AG04450 (cell line): ENCODE results near the gene GABBR2. TPM values are rescaled to one million over a fixed set of nuclear protein-coding genes. Genes with fewer than 3 reads are reported as not detected.
A peak's percentile ranks its signal among the peaks of the same experiment; 100 is the strongest.

Source experiments
- CTCF ChIA-PET: fragments of 300-600, 350-600 bp; formaldehyde crosslinking; extraction: SDS; loops from one replicate; lab custom pipeline; 2022; ENCODE audit warnings: antibody characterized with exemption, inconsistent platforms; lab: Charles Lee
- POLR2A ChIA-PET: fragments of 350-600 bp; formaldehyde crosslinking; extraction: SDS; loops from one replicate; lab custom pipeline; 2021; ENCODE audit warnings: antibody characterized with exemption, inconsistent platforms; lab: Yijun Ruan, JAX
- DNase-seq: peaks from one replicate; pipeline ENCODE4 v3.0.0-alpha.2; 2011; ENCODE audit warnings: low read depth, low spot score
- H3K27ac ChIP-seq: one replicate; pipeline ENCODE4 v1.5.1; 2012; ENCODE audit warnings: low read depth, low read length, control low read depth
- H3K27me3 ChIP-seq: one replicate; pipeline ENCODE4 v1.6.0; 2012; ENCODE audit warnings: low read length; ENCODE audit not compliant: control insufficient read depth, insufficient read depth
- H3K4me3 ChIP-seq: 2 replicates; pipeline ENCODE4 v1.5.1; 2011; ENCODE audit warnings: mild to moderate bottlenecking, low read depth, low read length, control low read depth
- H3K9me3 ChIP-seq: 2 replicates; pipeline ENCODE4 v1.5.1; 2012; ENCODE audit warnings: low read length; ENCODE audit not compliant: control insufficient read depth, insufficient read depth
- polyA plus RNA-seq: library from polyadenylated mRNA; depleted of rRNA; stranded (reverse); fragments of >200 nt; gene quantifications from 2 replicates; pipeline ENCODE4 v1.2.3, GENCODE V29; 2011
- TF ChIP-seq, protein P1 (sequence below): IDR thresholded peaks from 2 replicates; pipeline ENCODE4 v1.5.1; 2011; ENCODE audit warnings: low read depth, low read length, control low read depth, inconsistent platforms

GABBR2 gene
- polyA plus RNA-seq, 1 experiment: 2.4 TPM

DNA sequence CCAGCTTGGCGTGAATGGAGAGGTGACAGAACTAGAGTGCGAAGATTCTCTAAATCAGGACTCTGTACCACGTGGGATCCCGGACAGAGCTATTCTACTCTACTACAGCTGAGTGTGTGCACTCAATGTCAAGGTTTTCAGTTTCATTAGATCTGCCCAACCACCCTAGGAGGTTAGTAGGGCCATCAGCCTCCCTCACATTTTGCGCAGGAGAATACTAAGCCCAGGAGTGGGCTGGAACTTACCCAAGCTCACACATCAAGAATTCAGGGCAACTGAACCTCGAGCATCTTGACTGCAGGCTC, 385.0 kb downstream of the GABBR2 start:
- ChIA-PET POLR2A (interaction anchor here (1.1 kb wide), 1 partner anchor 51 kb away, joined by 3 read pairs; no protein-coding TSS in a partner anchor), CTCF (interaction anchor here (0.8 to 1.7 kb wide), 2 partner anchors 8 to 452 kb away, joined by 3 to 9 read pairs; no protein-coding TSS in a partner anchor)
- Histone ChIP-seq H3K4me3 (no peak overlapping the region), H3K27me3 (peaks cover 2% of the 10 kb centered on the region), H3K9me3 (no peaks in the 10 kb centered on the region; the same call in 1 of the 2 replicates), H3K27ac (peak overlapping the region; percentile 85)
- no peak for DNase-seq
- TF ChIP-seq, protein P1, sequence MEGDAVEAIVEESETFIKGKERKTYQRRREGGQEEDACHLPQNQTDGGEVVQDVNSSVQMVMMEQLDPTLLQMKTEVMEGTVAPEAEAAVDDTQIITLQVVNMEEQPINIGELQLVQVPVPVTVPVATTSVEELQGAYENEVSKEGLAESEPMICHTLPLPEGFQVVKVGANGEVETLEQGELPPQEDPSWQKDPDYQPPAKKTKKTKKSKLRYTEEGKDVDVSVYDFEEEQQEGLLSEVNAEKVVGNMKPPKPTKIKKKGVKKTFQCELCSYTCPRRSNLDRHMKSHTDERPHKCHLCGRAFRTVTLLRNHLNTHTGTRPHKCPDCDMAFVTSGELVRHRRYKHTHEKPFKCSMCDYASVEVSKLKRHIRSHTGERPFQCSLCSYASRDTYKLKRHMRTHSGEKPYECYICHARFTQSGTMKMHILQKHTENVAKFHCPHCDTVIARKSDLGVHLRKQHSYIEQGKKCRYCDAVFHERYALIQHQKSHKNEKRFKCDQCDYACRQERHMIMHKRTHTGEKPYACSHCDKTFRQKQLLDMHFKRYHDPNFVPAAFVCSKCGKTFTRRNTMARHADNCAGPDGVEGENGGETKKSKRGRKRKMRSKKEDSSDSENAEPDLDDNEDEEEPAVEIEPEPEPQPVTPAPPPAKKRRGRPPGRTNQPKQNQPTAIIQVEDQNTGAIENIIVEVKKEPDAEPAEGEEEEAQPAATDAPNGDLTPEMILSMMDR: no peak

DNA sequence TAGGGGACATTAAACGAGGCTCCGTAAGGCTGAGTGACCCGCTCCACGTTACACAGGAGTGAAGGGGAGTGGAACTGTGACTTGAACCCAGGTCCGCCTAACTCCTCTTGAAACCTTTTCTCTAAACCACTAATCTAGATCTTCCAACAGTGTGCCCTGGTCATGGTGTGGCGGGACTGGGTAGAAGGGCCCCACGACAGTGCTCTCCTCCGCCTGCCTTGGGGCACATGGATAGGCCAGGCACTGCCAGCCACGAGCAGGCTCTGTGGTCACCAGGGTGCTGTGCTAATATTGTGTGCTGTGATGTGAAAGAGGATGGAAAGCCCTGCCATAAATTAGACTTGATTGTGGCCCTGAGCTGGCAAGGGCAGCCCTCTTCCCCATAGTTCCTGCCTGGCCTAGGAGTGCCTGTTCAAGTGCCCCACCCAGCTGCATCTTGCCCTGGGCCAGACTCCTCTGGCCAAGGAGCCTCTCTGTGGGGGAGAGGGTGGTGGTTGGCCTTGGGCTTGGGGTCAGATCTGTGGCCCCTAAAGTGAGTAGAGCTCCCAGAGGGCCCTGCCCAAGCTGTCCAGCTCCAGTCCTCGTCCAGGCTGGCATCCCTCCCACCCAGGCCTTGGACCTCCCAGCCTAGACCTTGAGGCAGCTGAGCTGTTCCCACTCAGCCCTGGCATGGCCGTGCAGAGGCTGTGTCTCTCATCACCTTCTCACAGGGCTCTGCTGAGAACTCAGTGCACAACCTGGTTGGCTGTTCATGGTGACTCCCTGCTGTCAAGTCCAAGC, 385.5 kb downstream of the GABBR2 start:
- peaks cover 2% of the 10 kb centered on the region for H3K27me3 ChIP-seq
- H3K27ac ChIP-seq: peak overlapping the region; percentile 85
- H3K9me3 ChIP-seq: no peaks in the 10 kb centered on the region; the same call in 1 of the 2 replicates
- TF ChIP-seq, protein P1: no peak
- DNase-seq: no peak
- POLR2A ChIA-PET: interaction anchor here (1.1 kb wide), 1 partner anchor 51 kb away, joined by 3 read pairs; no protein-coding TSS in a partner anchor
- CTCF ChIA-PET: interaction anchor here (0.8 to 1.7 kb wide), 2 partner anchors 7 to 452 kb away, joined by 3 to 9 read pairs; no protein-coding TSS in a partner anchor
- H3K4me3 ChIP-seq: no peak overlapping the region

DNA sequence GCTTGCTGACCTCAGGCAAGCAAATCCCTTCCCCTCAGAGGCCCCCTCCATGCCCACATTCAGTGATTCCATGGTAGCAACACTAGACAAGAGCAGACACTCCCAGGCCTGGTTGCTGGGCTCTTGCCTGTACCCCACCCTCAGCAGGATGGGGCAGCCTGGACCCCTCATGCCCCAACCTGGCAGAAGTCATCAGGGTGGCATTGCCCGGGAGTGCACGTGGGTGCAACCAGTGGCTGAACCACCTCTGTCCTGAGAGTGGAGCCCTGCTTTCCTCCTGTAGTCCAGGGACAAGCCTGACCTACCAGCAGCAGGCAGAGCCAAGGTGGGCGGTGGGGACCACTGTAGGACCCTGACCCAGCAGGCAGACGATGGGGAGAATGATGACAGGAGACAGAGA, 387.5 kb downstream of the GABBR2 start:
- CTCF ChIA-PET: no interaction called here
- Histone ChIP-seq H3K27ac (no peak overlapping the region), H3K9me3 (no peaks in the 10 kb centered on the region; the same call in 1 of the 2 replicates), H3K4me3 (no peak overlapping the region), H3K27me3 (peaks cover 2% of the 10 kb centered on the region)
- POLR2A ChIA-PET: no interaction called here
- TF ChIP-seq, protein P1: no peak
- DNase-seq: no peak

DNA sequence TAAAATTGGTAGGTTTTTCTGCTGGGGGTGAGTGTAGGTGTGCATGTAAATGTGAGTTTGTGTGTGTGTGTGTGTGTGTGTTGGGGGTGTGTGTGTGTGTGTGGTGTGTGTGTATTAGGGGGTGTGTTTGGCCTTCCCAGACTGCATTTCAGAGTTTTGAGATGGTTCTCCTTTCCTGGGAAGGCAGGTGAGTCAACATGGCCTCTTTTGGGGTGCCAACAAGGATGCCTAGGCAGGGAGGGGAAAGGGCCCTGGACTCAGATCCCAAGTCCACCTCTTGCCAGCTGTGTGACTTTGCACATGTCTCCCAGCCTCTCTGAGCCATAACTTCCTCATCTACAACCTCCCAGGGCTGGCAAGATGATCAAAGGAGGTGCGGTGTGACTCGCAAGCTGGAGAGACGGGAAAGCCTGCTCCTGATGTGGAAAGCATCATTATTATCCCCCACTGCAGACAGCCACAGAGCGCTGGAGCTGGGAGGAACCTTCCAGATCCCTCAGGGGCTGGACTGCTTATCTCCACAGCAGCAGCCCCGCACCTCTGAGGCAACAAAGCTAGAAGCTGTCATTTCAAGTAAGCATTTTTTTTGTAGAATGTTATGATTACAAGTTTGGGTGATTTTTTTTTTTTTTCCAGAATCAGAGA, 389.8 kb downstream of the GABBR2 start:
- POLR2A ChIA-PET: interaction anchor here (1.1 kb wide), 1 partner anchor 12 kb away, joined by 3 read pairs; no protein-coding TSS in a partner anchor
- Histone ChIP-seq H3K9me3 (no peaks in the 10 kb centered on the region; the same call in 1 of the 2 replicates), H3K27ac (no peak overlapping the region), H3K4me3 (no peak overlapping the region), H3K27me3 (peaks cover 2% of the 10 kb centered on the region)
- CTCF ChIA-PET: interaction anchor here (0.7 to 1.1 kb wide), 2 partner anchors 46 to 456 kb away, joined by 4 read pairs; no protein-coding TSS in a partner anchor
- TF ChIP-seq, protein P1: no peak
- no peak for DNase-seq
